Measurements from ENCODE around the gene CDH12.

DNA sequence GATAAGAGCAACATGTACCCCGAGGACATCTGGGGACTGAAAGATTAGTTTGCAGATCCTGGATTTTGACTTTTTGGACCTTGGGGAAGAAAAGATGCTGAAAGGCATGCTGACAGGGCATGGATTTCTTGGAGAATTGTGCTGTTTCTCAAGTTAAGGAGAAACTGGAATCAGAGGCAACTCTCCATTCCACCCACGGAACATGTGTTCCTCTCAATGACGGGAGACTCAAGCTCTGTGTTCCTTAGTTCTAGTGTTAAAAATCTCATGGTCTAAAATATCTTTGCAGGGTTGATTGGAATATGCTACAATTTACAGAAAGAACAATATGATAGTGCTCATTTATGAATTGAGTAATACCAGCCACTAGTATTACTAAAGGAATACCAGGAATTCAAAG lies 34.4 kb upstream of the CDH12 start:
- TF ChIP-seq CTCF (IDR thresholded peaks at IDR 0.05; ENCODE audit: insufficient read depth, low read depth, low read length) (no peak), EZH2 (IDR thresholded peaks at IDR 0.05; ENCODE audit: insufficient read depth, low read length) (no peak)
